ENCODE data around the gene MORC3. TPM values are rescaled to one million over a fixed set of nuclear protein-coding genes. Genes with fewer than 3 reads are reported as not detected.
A peak's percentile ranks its signal among the peaks of the same experiment; 100 is the strongest.
"Not testable (repeated sequence)": the region's sequence is repeated elsewhere in the genome, so short reads cannot be mapped to it uniquely, and the experiment has no call there.

The MORC3 gene, protein sequence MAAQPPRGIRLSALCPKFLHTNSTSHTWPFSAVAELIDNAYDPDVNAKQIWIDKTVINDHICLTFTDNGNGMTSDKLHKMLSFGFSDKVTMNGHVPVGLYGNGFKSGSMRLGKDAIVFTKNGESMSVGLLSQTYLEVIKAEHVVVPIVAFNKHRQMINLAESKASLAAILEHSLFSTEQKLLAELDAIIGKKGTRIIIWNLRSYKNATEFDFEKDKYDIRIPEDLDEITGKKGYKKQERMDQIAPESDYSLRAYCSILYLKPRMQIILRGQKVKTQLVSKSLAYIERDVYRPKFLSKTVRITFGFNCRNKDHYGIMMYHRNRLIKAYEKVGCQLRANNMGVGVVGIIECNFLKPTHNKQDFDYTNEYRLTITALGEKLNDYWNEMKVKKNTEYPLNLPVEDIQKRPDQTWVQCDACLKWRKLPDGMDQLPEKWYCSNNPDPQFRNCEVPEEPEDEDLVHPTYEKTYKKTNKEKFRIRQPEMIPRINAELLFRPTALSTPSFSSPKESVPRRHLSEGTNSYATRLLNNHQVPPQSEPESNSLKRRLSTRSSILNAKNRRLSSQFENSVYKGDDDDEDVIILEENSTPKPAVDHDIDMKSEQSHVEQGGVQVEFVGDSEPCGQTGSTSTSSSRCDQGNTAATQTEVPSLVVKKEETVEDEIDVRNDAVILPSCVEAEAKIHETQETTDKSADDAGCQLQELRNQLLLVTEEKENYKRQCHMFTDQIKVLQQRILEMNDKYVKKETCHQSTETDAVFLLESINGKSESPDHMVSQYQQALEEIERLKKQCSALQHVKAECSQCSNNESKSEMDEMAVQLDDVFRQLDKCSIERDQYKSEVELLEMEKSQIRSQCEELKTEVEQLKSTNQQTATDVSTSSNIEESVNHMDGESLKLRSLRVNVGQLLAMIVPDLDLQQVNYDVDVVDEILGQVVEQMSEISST
- polyA plus RNA-seq (ENCODE audit: insufficient read length in 10 of 10): 10 to 100 TPM; 29.2 to 56.9 (median 46.9) TPM
- long read RNA-seq, donor 1, full-length matches to known transcripts: 4 of 9 reads
- long read RNA-seq, donor 1, partial matches to known transcripts: 5 of 9 reads
- long read RNA-seq, donor 1, other reads (novel, unspliced or antisense): 0 of 9 reads
- long read RNA-seq, donor 2, full-length matches to known transcripts: 2 of 9 reads
- long read RNA-seq, donor 2, partial matches to known transcripts: 7 of 9 reads
- long read RNA-seq, donor 2, other reads (novel, unspliced or antisense): 0 of 9 reads
- long read RNA-seq, donor 3: 0 reads
- long read RNA-seq, donor 4, partial matches to known transcripts: 0 of 1 reads
- long read RNA-seq, donor 4, other reads (novel, unspliced or antisense): 0 of 1 reads
- long read RNA-seq, donor 5, full-length matches to known transcripts: 2 of 2 reads
- long read RNA-seq, donor 5, partial matches to known transcripts: 0 of 2 reads
- long read RNA-seq, donor 5, other reads (novel, unspliced or antisense): 0 of 2 reads
- long read RNA-seq, donor 6, full-length matches to known transcripts: 3 of 15 reads
- long read RNA-seq, donor 6, partial matches to known transcripts: 12 of 15 reads
- long read RNA-seq, donor 6, other reads (novel, unspliced or antisense): 0 of 15 reads
- long read RNA-seq, donor 7, partial matches to known transcripts: 25 of 27 reads
- long read RNA-seq, donor 7, other reads (novel, unspliced or antisense): 0 of 27 reads
- long read RNA-seq, donor 8, partial matches to known transcripts: 5 of 5 reads
- long read RNA-seq, donor 8, other reads (novel, unspliced or antisense): 0 of 5 reads
- long read RNA-seq, donor 9: 0 reads

DNA sequence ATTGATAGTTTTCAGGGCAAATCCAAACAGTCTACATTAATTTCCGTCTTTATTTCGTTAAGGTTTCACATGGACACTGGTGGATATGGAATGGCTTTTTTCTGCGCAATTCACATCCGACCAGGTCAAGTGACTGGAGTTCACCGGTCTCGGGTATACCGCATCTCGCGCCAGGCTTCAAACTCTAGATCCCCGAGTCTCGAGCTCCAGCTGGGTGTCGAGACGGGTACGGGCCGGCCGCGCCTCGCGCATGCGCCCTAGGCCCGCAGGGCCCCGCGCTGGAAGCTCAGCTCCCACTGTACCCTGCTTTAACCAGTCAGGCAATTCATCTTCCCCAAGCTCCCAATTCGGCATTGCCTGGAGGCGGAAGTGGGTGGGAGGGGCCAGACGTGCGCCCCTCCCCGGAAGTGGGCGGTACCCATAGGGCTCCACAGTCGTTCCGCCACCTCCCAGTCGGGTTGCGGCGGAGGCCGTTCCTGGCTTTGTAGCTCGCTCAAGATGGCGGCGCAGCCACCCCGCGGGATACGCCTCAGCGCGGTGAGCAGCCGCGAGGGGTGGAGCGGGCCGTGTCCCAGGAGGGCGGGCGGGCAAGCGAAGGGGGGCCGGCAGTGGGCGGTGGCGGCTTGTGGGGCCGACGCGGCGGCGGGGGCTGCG, at the start of gene MORC3:
TSS of gene MORC3 (plus strand) at position 431 of the 654 bp plus-strand sequence. CDS start at position 499, 68 bp downstream.
- peak; percentile 99 to 100 (median 100) for DNase-seq

DNA sequence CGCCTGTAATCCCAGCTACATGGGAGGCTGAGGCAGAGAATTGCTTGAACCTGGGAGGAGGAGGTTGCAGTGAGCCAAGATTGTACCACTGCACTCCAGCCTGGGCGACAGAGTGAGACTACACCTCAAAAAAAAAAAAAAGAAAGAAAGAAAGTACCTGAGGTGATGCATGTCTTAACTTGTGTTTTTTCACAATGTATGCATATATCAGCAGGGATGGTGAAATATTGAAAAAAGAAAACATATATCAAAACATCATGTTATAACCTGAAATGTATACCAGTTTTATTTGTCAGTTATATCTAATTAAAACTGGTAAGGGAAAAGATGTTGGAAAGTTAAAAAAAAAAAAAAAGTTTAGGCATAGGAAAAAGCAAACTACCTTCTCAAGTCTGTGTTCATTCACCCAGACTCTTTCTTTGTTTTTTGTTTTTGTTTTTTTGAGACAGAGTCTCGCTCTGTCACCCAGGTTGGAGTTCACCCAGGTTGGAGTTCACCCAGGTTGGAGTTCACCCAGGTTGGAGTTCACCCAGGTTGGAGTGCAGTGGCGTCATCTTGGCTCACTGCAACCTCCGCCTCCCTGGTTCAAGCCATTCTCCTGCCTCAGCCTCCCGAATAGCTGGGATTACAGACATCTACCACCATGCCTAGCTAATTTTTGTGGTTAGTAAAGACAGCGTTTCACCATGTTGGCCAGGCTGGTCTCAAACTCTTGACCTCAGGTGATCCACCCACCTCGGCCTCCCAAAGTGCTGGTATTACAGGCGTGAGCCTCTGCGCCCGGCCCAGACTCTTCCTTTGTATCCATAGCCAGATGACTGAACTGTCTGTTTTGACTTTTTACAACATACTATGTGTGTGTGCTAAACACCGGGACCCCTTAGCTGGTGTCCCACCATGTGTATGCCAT, 49.0 kb upstream of the MORC3 start:
- DNase-seq: not testable (repeated sequence)

DNA sequence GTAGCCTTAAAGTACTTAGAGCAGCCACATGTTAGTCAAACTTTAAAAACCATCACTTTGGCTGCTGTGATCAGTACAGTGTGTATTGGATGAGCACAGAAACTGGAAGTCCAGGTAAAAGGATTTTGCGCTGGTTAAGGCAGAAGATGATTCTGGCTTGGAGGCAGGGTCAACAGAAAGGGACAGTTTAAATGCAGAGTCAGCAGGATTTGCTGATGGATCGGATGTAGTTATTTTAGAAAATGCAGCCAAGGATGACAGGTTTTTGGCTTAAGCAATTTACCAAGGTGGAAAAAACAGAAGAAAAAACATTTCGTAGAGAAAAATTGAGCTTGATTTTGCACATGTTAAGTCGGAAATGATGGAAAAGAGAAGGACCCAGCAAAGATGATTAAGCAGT, 45.9 kb upstream of the MORC3 start:
- no peak for DNase-seq

DNA sequence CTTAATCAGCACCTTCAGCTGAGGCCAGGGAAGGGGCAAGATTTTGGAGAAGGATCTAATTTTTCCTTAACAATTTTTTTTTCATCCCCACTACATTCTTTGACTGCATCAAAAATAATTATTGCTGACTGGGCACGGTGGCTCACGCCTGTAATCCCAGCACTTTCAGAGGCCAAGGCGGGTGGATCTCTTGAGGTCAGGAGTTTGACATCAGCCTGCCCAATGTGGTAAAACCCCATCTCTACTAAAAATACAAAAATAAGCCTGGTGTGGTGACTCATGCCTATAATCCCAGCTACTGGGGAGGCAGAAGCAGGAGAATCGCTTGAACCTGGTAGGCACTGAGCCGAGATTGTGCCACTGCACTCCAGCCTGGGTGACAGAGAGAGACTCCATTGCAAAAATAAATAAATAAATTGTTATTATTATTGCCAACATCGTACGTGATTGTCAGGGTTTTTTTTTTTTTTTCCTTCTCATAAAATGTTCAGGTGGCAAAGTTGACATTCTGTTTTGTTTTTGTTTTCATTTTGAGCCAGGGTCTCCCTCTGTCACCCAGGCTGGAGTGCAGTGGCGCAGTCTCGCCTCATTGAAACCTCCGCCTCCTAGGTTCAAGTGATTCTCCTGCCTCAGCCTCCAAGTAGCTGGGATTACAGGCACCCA, 37.3 kb upstream of the MORC3 start:
- DNase-seq: no peak

DNA sequence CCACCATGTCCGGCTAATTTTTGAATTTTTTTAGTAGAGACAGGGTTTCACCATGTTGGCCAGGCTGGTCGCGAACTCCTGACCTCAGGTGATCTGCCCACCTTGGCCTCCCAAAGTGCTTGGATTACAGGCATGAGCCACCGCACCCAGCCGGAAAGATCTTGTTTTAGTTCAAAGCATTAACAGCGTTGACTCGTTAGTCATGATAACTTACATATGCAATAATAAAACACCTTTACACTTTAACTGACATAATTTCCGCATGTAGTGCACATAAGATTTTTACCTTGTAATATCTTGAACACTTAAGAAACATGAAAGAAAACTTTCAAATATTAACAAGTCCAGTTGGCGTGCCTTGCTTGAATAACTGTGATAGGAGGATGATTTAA, 36.8 kb upstream of the MORC3 start:
- DNase-seq: not testable (repeated sequence)

DNA sequence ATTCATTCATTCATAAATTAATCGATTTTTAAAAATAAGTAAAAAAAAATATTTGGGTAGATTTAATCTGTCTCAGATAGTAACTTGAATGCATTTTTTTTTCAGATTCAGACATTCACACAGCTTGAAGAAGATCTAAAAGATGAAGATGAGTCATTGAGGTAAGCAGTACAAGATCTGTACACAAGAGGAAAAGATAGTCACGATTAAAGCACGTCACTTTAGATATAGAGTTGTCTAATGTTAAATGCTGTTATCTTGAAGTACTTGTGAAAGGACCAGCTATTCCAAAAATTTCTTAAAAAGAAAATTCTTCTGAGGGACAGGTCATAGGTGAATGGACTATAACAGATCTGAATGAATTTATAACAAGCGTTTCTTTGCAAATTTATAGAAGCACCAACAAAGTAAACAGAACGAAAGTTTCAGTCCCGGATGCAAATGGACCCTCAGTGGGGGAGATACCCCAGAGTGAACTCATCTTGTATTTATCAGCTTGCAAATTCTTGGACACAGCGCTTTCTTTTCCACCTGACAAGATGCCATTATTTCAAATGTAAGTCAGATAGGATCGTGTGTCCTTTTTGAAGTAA, 31.2 kb upstream of the MORC3 start:
- DNase-seq: no peak

DNA sequence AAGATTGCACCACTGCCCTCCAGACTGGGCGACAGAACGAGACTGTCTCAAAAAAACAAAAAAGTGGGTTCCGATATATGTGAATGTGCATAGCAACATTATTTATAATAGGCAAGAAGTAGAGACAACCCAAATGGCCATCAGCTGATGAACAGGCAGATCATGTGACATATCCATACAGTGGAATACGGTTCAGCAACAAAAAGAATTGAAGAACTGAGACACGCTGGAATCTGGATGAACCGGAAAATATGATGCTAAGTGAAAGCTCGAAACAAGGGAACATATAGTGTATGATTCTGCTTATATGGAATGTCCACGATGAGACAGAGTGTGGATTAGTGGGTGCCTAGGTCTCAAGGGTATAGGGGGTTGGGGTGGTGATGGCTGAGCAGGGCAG, 28.5 kb upstream of the MORC3 start:
- no peak for DNase-seq

DNA sequence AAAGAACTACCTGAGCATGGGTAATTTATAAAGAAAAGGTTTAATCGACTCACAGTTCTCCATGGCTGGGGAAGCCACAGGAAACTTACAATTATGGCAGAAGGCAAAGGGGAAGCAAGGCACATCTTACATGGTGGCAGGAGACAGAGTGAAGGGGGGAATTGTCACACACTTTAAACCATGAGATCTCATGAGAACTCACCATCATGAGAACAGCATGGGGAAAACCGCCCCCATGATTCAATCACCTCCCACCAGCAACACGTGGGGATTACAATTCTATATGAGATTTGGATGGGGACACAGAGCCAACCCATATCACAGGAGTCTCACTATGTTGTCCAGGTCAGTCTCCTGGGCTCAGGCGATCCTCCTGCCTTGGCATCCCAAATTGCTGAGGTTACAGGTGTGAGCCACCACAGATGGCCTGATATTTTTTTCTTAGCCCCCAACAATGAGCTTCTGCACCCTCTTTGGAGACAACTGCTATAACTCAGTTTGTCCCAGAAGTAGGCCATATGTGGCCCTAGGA, 22.5 kb upstream of the MORC3 start:
- DNase-seq: no peak

DNA sequence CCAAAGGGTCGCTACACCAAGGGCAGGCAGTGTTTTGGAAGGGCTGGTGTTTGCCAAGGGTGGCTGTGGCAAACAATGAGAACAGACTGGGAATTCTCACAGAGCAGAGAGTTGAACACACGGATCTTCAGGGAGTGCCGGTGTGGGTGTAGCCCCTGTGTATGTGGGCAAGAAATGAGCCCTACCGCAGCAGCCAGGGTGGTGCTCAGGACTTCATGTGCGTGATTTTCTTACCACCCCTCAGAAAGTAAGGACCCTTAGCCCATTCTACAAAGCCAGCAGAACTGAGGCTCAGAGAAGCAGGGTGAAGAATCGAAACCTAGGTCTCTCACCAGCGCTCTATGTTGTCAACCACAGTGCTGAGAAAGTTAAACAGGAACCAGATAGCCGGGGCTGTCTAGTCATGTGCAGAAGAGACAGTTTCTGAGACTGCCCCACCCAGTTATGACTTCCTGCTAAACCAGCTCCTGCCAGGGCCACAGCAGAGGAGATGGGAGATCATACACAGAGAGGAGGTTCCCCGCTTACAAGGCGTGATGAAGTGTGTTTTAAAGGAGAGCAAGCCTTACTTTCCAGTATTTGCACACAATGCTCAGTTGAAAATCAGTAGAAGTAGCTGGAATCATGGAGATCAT, 21.9 kb upstream of the MORC3 start:
- DNase-seq: peak in 2 of 3 donors; percentile 36 to 55

DNA sequence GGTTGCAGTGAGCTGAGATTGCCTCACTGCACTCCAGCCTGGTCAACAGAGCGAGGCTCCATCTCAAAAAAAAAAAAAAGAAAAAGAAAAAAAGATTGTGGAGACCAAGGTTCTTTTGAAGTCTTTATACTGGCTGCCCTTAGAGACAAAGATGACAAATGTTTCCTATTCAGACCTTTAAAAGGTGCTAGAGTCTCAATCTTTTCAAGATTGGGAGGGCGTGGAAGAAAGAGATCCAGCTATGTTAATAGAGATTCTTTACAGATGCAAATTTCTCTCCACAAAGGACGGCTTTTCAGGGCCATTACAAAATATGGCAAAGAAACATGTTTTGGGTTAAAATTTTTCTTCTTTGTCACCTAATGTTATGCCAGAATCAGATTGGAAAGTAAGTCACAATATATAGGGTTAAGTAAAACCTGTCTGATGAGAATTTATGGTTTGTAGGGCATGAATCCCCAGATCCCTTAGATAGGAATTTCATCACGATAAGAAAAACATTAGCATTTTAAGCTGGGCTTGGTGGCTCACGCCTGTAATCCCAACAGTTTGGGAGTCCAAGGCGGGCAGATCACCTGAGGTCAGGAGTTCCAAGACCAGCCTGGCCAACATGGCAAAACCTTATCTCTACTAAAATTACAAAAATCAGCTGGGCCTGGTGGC, 13.0 kb upstream of the MORC3 start:
- DNase-seq: no peak

DNA sequence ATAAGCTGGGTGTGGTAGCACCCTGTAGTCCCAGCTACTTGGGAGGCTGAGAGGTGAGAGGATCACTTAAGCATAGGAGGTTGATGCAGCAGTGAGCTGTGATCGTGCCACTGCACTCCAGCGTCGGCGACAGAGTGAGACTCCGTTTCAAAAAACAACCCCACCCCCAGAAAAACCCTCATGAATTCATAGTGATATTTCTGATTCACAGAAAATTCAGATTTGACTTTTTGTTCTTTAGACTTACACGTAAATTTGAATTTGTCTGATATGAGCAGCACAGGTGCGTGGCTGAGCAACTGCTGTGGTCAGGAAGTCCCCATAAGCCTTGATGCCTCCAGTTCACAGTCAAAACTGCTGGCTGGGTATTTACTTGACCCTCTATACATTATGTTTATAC, 10.0 kb upstream of the MORC3 start:
- DNase-seq: no peak

DNA sequence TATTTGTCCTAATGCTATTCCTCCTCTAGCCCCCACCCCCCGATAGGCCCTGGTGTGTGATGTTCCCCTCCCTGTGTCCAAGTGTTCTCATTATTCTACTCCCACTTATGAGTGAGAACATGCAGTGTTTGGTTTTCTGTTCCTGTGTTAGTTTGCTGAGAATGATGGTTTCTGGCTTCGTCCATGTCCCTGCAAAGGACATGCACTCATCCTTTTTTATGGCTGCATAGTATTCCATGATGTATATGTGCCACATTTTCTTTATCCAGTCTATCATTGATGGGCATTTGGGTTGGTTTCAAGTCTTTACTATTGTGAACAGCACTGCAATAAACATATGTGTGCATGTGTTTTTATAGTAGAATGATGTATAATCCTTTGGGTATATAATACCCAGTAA, 6.6 kb upstream of the MORC3 start:
- DNase-seq: not testable (repeated sequence)

- DNase-seq: not testable (repeated sequence)
These were observed 4.0 kb upstream of the MORC3 start for GRCh38 chr21:36316045-36316444.

- DNase-seq: no peak
These were observed 3.0 kb upstream of the MORC3 start for GRCh38 chr21:36316872-36317484.

DNA sequence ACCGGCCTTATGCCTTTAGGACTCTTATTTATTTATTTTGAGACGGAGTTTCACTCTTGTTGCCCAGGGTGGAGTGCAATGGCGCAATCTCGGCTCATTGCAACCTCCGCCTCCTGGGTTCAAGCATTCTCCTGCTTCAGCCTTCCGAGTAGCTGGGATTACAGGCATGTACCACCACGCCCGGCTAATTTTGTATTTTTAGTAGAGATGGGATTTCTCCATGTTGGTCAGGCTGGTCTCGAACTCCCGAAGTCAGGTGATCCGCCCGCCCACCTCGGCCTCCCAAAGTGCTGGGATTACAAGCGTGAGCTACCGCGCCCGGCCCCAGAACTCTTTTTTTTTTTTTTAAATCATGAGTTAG, 611 bp upstream of the MORC3 start:
- DNase-seq: not testable (repeated sequence)

All from muscle of back (tissue), 13 donors.